GM12873 (cell line): ENCODE data around the gene GNAL.

Experiments
- CTCF ChIP-seq: IDR thresholded peaks from 2 replicates; pipeline ENCODE4 v1.5.1; 2012; ENCODE audit warnings: low read depth, mild to moderate bottlenecking, moderate library complexity, low read length, control low read depth; ENCODE audit not compliant: insufficient read depth; ENCODE audit errors: missing control alignments

GNAL gene

GRCh38 chr18:11850821-11851145 is 161.7 kb downstream of the GNAL start:
- TF ChIP-seq CTCF = no peak

GRCh38 chr18:11851146-11851805 is 162.2 kb downstream of the GNAL start, which contains the start of gene CHMP1B:
TSS of gene CHMP1B (plus strand) at chr18:11851413. CDS start at chr18:11851512, 99 bp downstream.
- TF ChIP-seq CTCF = no peak

- TF ChIP-seq CTCF = no peak
Observed at GRCh38 chr18:11851806-11852337, 162.8 kb downstream of the GNAL start.

- TF ChIP-seq CTCF = no peak
Observed at GRCh38 chr18:11857177-11857887, 168.3 kb downstream of the GNAL start.

- TF ChIP-seq CTCF = no peak
Observed at GRCh38 chr18:11859282-11859830, 170.3 kb downstream of the GNAL start.

GRCh38 chr18:11859903-11860407 is 170.9 kb downstream of the GNAL start:
- TF ChIP-seq CTCF = peak; percentile 10
